Progenitor cell of endocrine pancreas (in vitro differentiated cells): ENCODE measurements around the gene PA2G4. TPM values are rescaled to one million over a fixed set of nuclear protein-coding genes. Genes with fewer than 3 reads are reported as not detected.

Experiments used
- DNase-seq: peaks from one replicate; pipeline ENCODE4 v3.0.0; 2021; ENCODE audit warnings: low spot score; ENCODE audit not compliant: unreplicated experiment
- H3K27ac Mint-ChIP-seq: 2 replicates; pipeline ENCODE4 v1.8.0; 2021; ENCODE audit warnings: mild to moderate bottlenecking, moderate library complexity, mixed read lengths
- H3K27me3 Mint-ChIP-seq: 2 replicates; pipeline ENCODE4 v1.8.0; 2021; ENCODE audit warnings: mixed read lengths
- H3K36me3 Mint-ChIP-seq: 2 replicates; pipeline ENCODE4 v1.8.0; 2022; ENCODE audit warnings: mixed read lengths; ENCODE audit not compliant: insufficient read depth
- H3K4me1 Mint-ChIP-seq: 2 replicates; pipeline ENCODE4 v1.8.0; 2021; ENCODE audit warnings: low read depth, mixed read lengths
- H3K4me3 Mint-ChIP-seq: 2 replicates; pipeline ENCODE4 v1.8.0; 2021; ENCODE audit warnings: low read depth, mild to moderate bottlenecking, moderate library complexity, mixed read lengths
- H3K9me3 Mint-ChIP-seq: 2 replicates; pipeline ENCODE4 v1.8.0; 2021; ENCODE audit warnings: low read depth, mixed read lengths
- CTCF ChIP-seq: fragments of 200-600 bp; sonication (generic); IDR thresholded peaks from one replicate; pipeline ENCODE4 v1.5.0; 2021; ENCODE audit warnings: antibody characterized with exemption, mild to moderate bottlenecking; ENCODE audit not compliant: unreplicated experiment
- total RNA-seq: library from RNA; stranded (reverse); gene quantifications from 2 replicates; pipeline ENCODE4 v1.2.1, GENCODE V29; 2021

PA2G4 gene
- total RNA-seq, 1 donor from 2014 or later: 103 TPM

GRCh38 chr12:56143217-56143616 is 38.9 kb downstream of the PA2G4 start:
- Mint-ChIP-seq H3K36me3 (peaks cover 32% of the 10 kb centered on the region), H3K4me1 (peaks cover 2% of the 10 kb centered on the region), H3K27me3 (no peaks in the 10 kb centered on the region), H3K27ac (no peak overlapping the region), H3K4me3 (no peak overlapping the region), H3K9me3 (no peaks in the 10 kb centered on the region)
- DNase-seq: no peak
- no peak for TF ChIP-seq CTCF

- Mint-ChIP-seq H3K4me1 (peaks cover 2% of the 10 kb centered on the region), H3K4me3 (no peak overlapping the region), H3K27me3 (no peaks in the 10 kb centered on the region), H3K27ac (no peak overlapping the region), H3K9me3 (no peaks in the 10 kb centered on the region), H3K36me3 (peaks cover 26% of the 10 kb centered on the region)
- no peak for DNase-seq
- no peak for TF ChIP-seq CTCF
Measured at GRCh38 chr12:56143870-56144269, 39.5 kb downstream of the PA2G4 start.

- peaks cover 22% of the 10 kb centered on the region for H3K36me3 Mint-ChIP-seq
- no peak overlapping the region for H3K27ac Mint-ChIP-seq
- no peaks in the 10 kb centered on the region for H3K9me3 Mint-ChIP-seq
- no peak for DNase-seq
- H3K4me1 Mint-ChIP-seq: peaks cover 2% of the 10 kb centered on the region
- H3K4me3 Mint-ChIP-seq: no peak overlapping the region
- no peak for TF ChIP-seq CTCF
- H3K27me3 Mint-ChIP-seq: no peaks in the 10 kb centered on the region
Measured at GRCh38 chr12:56145217-56145616, 40.9 kb downstream of the PA2G4 start.

GRCh38 chr12:56146492-56147460 is 42.4 kb downstream of the PA2G4 start:
- TF ChIP-seq CTCF: no peak
- no peaks in the 10 kb centered on the region for H3K9me3 Mint-ChIP-seq
- no peaks in the 10 kb centered on the region for H3K27me3 Mint-ChIP-seq
- no peak for DNase-seq
- H3K27ac Mint-ChIP-seq: peak overlapping the region; percentile 4
- H3K4me3 Mint-ChIP-seq: no peak overlapping the region
- peaks cover 11% of the 10 kb centered on the region for H3K36me3 Mint-ChIP-seq
- peaks cover 8% of the 10 kb centered on the region for H3K4me1 Mint-ChIP-seq

- H3K9me3 Mint-ChIP-seq: no peaks in the 10 kb centered on the region
- TF ChIP-seq CTCF: no peak
- peak overlapping the region; percentile 94 for H3K4me3 Mint-ChIP-seq
- no peak overlapping the region for H3K27ac Mint-ChIP-seq
- DNase-seq: no peak
- H3K4me1 Mint-ChIP-seq: peaks cover 17% of the 10 kb centered on the region
- peaks cover 8% of the 10 kb centered on the region for H3K36me3 Mint-ChIP-seq
- H3K27me3 Mint-ChIP-seq: no peaks in the 10 kb centered on the region
Measured at GRCh38 chr12:56150563-56150962, 46.2 kb downstream of the PA2G4 start.
